ENCODE results near the gene SH3GL1.
"Not testable (repeated sequence)": the region's sequence is repeated elsewhere in the genome, so short reads cannot be mapped to it uniquely, and the experiment has no call there.

SH3GL1 gene

GRCh38 chr19:4365341-4365740, 35.0 kb downstream of the SH3GL1 start:
- in situ Hi-C loops (cut with MboI; ENCODE audit: low sequenced_read_pairs): no loop called here

GRCh38 chr19:4363571-4364304, 36.6 kb downstream of the SH3GL1 start:
- in situ Hi-C loops (cut with MboI; ENCODE audit: low sequenced_read_pairs): no loop called here

GRCh38 chr19:4362831-4363545, 37.4 kb downstream of the SH3GL1 start:
- in situ Hi-C loops (cut with MboI; ENCODE audit: low sequenced_read_pairs): no loop called here

GRCh38 chr19:4362101-4362828, 38.1 kb downstream of the SH3GL1 start:
- in situ Hi-C loops (cut with MboI; ENCODE audit: low sequenced_read_pairs): no loop called here

- in situ Hi-C loops (cut with MboI; ENCODE audit: low sequenced_read_pairs): no loop called here
Measured at GRCh38 chr19:4361152-4362046, 38.9 kb downstream of the SH3GL1 start.

- in situ Hi-C loops (cut with MboI; ENCODE audit: low sequenced_read_pairs): no loop called here
Measured at GRCh38 chr19:4360641-4361151, 39.7 kb downstream of the SH3GL1 start.

GRCh38 chr19:4360081-4360569, 40.2 kb downstream of the SH3GL1 start:
- in situ Hi-C loops (cut with MboI; ENCODE audit: low sequenced_read_pairs): no loop called here

- in situ Hi-C loops (cut with MboI; ENCODE audit: low sequenced_read_pairs): no loop called here
Measured at GRCh38 chr19:4359627-4360000, 40.7 kb downstream of the SH3GL1 start.

GRCh38 chr19:4358709-4359626, 41.4 kb downstream of the SH3GL1 start:
- in situ Hi-C loops (cut with MboI; ENCODE audit: low sequenced_read_pairs): no loop called here

- in situ Hi-C loops (cut with MboI; ENCODE audit: low sequenced_read_pairs): no loop called here
Measured at GRCh38 chr19:4357921-4358326, 42.4 kb downstream of the SH3GL1 start.

GRCh38 chr19:4357095-4357797, 43.1 kb downstream of the SH3GL1 start:
- in situ Hi-C loops (cut with MboI; ENCODE audit: low sequenced_read_pairs): no loop called here

GRCh38 chr19:4354897-4355296, 45.5 kb downstream of the SH3GL1 start:
- in situ Hi-C loops (cut with MboI; ENCODE audit: low sequenced_read_pairs): no loop called here

- in situ Hi-C loops (cut with MboI; ENCODE audit: low sequenced_read_pairs): no loop called here
Measured at GRCh38 chr19:4354282-4354681, 46.1 kb downstream of the SH3GL1 start.

GRCh38 chr19:4352701-4353121, 47.6 kb downstream of the SH3GL1 start:
- in situ Hi-C loops (cut with MboI; ENCODE audit: low sequenced_read_pairs): no loop called here

GRCh38 chr19:4350726-4351125, 49.6 kb downstream of the SH3GL1 start:
- in situ Hi-C loops (cut with MboI; ENCODE audit: low sequenced_read_pairs): no loop called here

GRCh38 chr19:4350111-4350510, 50.2 kb downstream of the SH3GL1 start:
- in situ Hi-C loops (cut with MboI; ENCODE audit: low sequenced_read_pairs): no loop called here

- in situ Hi-C loops (cut with MboI; ENCODE audit: low sequenced_read_pairs): not testable (repeated sequence)
Measured at GRCh38 chr19:4349225-4349624, 51.1 kb downstream of the SH3GL1 start.

- in situ Hi-C loops (cut with MboI; ENCODE audit: low sequenced_read_pairs): no loop called here
Measured at GRCh38 chr19:4347521-4347920, 52.8 kb downstream of the SH3GL1 start.

- in situ Hi-C loops (cut with MboI; ENCODE audit: low sequenced_read_pairs): no loop called here
Measured at GRCh38 chr19:4346020-4346383, 54.3 kb downstream of the SH3GL1 start.

Measured in HL-60/S4 treated with retinoic acid at 250 ng/mL for 4 days and 3 days (cell line).